Kidney epithelial cell (primary cell): ENCODE results near the gene HDC. TPM values are rescaled to one million over a fixed set of nuclear protein-coding genes. Genes with fewer than 3 reads are reported as not detected.

Experiments
- DNase-seq: peaks from one replicate; pipeline ENCODE4 v3.0.0-alpha.2; 2010; ENCODE audit warnings: low read depth
- H3K27me3 ChIP-seq: 2 replicates; pipeline ENCODE4 v1.6.0; 2011; ENCODE audit warnings: low read length; ENCODE audit not compliant: control insufficient read depth, insufficient read depth
- H3K36me3 ChIP-seq: 2 replicates; pipeline ENCODE4 v1.5.1; 2011; ENCODE audit warnings: low read length; ENCODE audit not compliant: control insufficient read depth, insufficient read depth
- H3K4me3 ChIP-seq: 2 replicates; pipeline ENCODE4 v1.5.1; 2011; ENCODE audit warnings: low read depth, mild to moderate bottlenecking, control low read depth, low read length
- CTCF ChIP-seq: IDR thresholded peaks from 2 replicates; pipeline ENCODE4 v1.5.1; 2011; ENCODE audit warnings: mild to moderate bottlenecking, moderate library complexity, low read length, control low read depth, inconsistent platforms; ENCODE audit not compliant: insufficient read depth, poor library complexity, severe bottlenecking
- total RNA-seq: library from RNA; depleted of rRNA; stranded (reverse); fragments of >200 nt; gene quantifications from 2 replicates; pipeline ENCODE4 v1.2.3, GENCODE V29; 2015

HDC gene
- total RNA-seq, result not detected in 2 replicates

GRCh38 chr15:50265620-50266019, at the start of gene HDC:
TSS of gene HDC (minus strand) at chr15:50265726. CDS start at chr15:50265623, 103 bp downstream.
- TF ChIP-seq CTCF, result no peak

GRCh38 chr15:50312636-50313035, 47.1 kb upstream of the HDC start:
- no peaks in the 10 kb centered on the region for H3K36me3 ChIP-seq
- no peaks in the 10 kb centered on the region for H3K27me3 ChIP-seq
- no peak overlapping the region for H3K4me3 ChIP-seq
- DNase-seq, result no peak
- TF ChIP-seq CTCF, result no peak

More at GRCh38 chr15:50265620-50266019, at the start of gene HDC:
- Histone ChIP-seq H3K4me3 (no peak within 1 kb of the TSS), H3K27me3 (no peaks in the 10 kb centered on the region), H3K36me3 (no peaks in the 10 kb centered on the region)
- no peak for DNase-seq

GRCh38 chr15:50307799-50308198, 42.3 kb upstream of the HDC start:
- Histone ChIP-seq H3K36me3 (no peaks in the 10 kb centered on the region), H3K4me3 (no peak overlapping the region), H3K27me3 (no peaks in the 10 kb centered on the region)
- DNase-seq, result no peak
- TF ChIP-seq CTCF, result no peak

- Histone ChIP-seq H3K4me3 (no peak overlapping the region), H3K36me3 (no peaks in the 10 kb centered on the region), H3K27me3 (no peaks in the 10 kb centered on the region)
- no peak for TF ChIP-seq CTCF
- DNase-seq, result no peak
These were observed 39.3 kb upstream of the HDC start for GRCh38 chr15:50304836-50305235.

- TF ChIP-seq CTCF, result no peak
- Histone ChIP-seq H3K4me3 (no peak overlapping the region), H3K36me3 (no peaks in the 10 kb centered on the region), H3K27me3 (no peaks in the 10 kb centered on the region)
- no peak for DNase-seq
These were observed 37.1 kb upstream of the HDC start for GRCh38 chr15:50302581-50302980.

- Histone ChIP-seq H3K27me3 (no peaks in the 10 kb centered on the region), H3K36me3 (no peaks in the 10 kb centered on the region), H3K4me3 (no peak overlapping the region)
- no peak for DNase-seq
- no peak for TF ChIP-seq CTCF
These were observed 32.8 kb upstream of the HDC start for GRCh38 chr15:50298340-50298739.
